SH-SY5Y (cell line): ENCODE measurements around the gene RSF1.

Experiments
- GATA2 ChIP-seq: IDR thresholded peaks from 2 replicates; pipeline ENCODE4 v1.6.1; 2011; ENCODE audit warnings: mild to moderate bottlenecking, low read depth, low read length
- GATA3 ChIP-seq: IDR thresholded peaks from 2 replicates; pipeline ENCODE4 v1.6.1; 2011; ENCODE audit warnings: low read depth, mild to moderate bottlenecking, low read length, moderate library complexity

DNA sequence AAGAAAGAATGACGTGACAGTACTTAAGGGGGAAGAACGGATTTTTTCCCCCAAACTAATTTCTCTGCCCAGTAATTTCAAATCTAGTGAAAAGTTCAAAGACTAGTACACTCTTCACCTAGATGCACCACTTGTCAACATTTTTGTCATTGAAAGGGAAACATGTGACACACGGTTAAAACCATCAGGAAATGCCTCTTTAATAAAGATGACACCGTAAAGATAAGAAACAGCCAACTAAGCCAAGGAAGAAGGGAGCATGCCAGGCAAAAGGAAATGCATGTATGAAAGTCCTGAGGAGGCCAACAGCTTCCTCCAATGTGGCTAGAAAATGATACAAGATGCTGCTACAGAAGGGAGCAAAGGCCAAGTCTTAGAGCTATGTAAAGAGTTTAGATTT lies 49.4 kb downstream of the RSF1 start:
- TF ChIP-seq GATA3 (no peak), GATA2 (no peak)
